RWPE2 (cell line): ENCODE results near the gene ALDH3A1.

Experiments
- ATAC-seq: fragments of 200-7000 bp; cut with Tn5 transposase; 3 replicates; pipeline ENCODE4 v1.9.1; 2021; ENCODE audit warnings: low read depth
- DNase-seq: peaks from one replicate; pipeline ENCODE4 v3.0.0-alpha.2; 2020; ENCODE audit warnings: low spot score
- H3K27ac ChIP-seq: fragments of 450-650 bp; 2 replicates; pipeline ENCODE4 v1.5.1; 2017; ENCODE audit warnings: mild to moderate bottlenecking; ENCODE audit not compliant: poor library complexity, severe bottlenecking
- H3K27me3 ChIP-seq: fragments of 250-450 bp; sonication (Bioruptor Pico); 2 replicates; pipeline ENCODE4 v1.5.1; 2021; ENCODE audit warnings: mild to moderate bottlenecking, moderate library complexity; ENCODE audit not compliant: insufficient read depth, poor library complexity, severe bottlenecking
- H3K36me3 ChIP-seq: fragments of 250-450 bp; sonication (Bioruptor Pico); 2 replicates; pipeline ENCODE4 v1.5.1; 2020; ENCODE audit warnings: low read depth, mild to moderate bottlenecking, moderate library complexity
- H3K4me1 ChIP-seq: fragments of 250-450 bp; sonication (Bioruptor Pico); 2 replicates; pipeline ENCODE4 v1.5.1; 2021; ENCODE audit warnings: mild to moderate bottlenecking, moderate library complexity; ENCODE audit not compliant: insufficient read depth, poor library complexity, severe bottlenecking
- H3K4me3 ChIP-seq: fragments of 250-450 bp; sonication (Bioruptor Pico); 2 replicates; pipeline ENCODE4 v1.5.1; 2021; ENCODE audit warnings: mild to moderate bottlenecking, moderate library complexity; ENCODE audit not compliant: severe bottlenecking
- H3K9me3 ChIP-seq: fragments of 250-450 bp; sonication (Bioruptor Pico); 2 replicates; pipeline ENCODE4 v1.5.1; 2021; ENCODE audit warnings: mild to moderate bottlenecking, moderate library complexity; ENCODE audit not compliant: severe bottlenecking
- TF ChIP-seq, protein P1 (sequence below): fragments of 450-650 bp; IDR thresholded peaks from one replicate; pipeline ENCODE4 v1.5.1; 2017; ENCODE audit warnings: mild to moderate bottlenecking, moderate library complexity; ENCODE audit not compliant: poor library complexity, severe bottlenecking

Gene ALDH3A1

GRCh38 chr17:19739241-19740201 lies 8.6 kb downstream of the ALDH3A1 start:
- DNase-seq: no peak
- H3K27ac ChIP-seq: no peak overlapping the region
- no peak for ATAC-seq

GRCh38 chr17:19738757-19739156 lies 9.3 kb downstream of the ALDH3A1 start:
- Histone ChIP-seq H3K27ac (no peak overlapping the region), H3K27me3 (no peaks in the 10 kb centered on the region), H3K9me3 (no peaks in the 10 kb centered on the region), H3K4me1 (no peaks in the 10 kb centered on the region), H3K4me3 (no peak overlapping the region), H3K36me3 (no peaks in the 10 kb centered on the region)
- ATAC-seq (no peak), DNase-seq (no peak)
- TF ChIP-seq, protein P1, sequence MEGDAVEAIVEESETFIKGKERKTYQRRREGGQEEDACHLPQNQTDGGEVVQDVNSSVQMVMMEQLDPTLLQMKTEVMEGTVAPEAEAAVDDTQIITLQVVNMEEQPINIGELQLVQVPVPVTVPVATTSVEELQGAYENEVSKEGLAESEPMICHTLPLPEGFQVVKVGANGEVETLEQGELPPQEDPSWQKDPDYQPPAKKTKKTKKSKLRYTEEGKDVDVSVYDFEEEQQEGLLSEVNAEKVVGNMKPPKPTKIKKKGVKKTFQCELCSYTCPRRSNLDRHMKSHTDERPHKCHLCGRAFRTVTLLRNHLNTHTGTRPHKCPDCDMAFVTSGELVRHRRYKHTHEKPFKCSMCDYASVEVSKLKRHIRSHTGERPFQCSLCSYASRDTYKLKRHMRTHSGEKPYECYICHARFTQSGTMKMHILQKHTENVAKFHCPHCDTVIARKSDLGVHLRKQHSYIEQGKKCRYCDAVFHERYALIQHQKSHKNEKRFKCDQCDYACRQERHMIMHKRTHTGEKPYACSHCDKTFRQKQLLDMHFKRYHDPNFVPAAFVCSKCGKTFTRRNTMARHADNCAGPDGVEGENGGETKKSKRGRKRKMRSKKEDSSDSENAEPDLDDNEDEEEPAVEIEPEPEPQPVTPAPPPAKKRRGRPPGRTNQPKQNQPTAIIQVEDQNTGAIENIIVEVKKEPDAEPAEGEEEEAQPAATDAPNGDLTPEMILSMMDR: no peak

More at GRCh38 chr17:19739241-19740201, 8.6 kb downstream of the ALDH3A1 start:
- Histone ChIP-seq H3K9me3 (no peaks in the 10 kb centered on the region), H3K4me3 (no peak overlapping the region), H3K36me3 (no peaks in the 10 kb centered on the region), H3K4me1 (no peaks in the 10 kb centered on the region), H3K27me3 (no peaks in the 10 kb centered on the region)
- TF ChIP-seq, protein P1: no peak

- Histone ChIP-seq H3K36me3 (no peaks in the 10 kb centered on the region), H3K4me1 (no peaks in the 10 kb centered on the region), H3K27ac (no peak overlapping the region), H3K4me3 (no peak overlapping the region), H3K27me3 (no peaks in the 10 kb centered on the region), H3K9me3 (no peaks in the 10 kb centered on the region)
- TF ChIP-seq, protein P1: no peak
- DNase-seq (peak; percentile 45), ATAC-seq (no peak)
Measured at GRCh38 chr17:19738073-19738449, 10.0 kb downstream of the ALDH3A1 start.

- DNase-seq: peak; percentile 36
Measured at GRCh38 chr17:19737305-19738072, 10.6 kb downstream of the ALDH3A1 start.

More at GRCh38 chr17:19737305-19738072, 10.6 kb downstream of the ALDH3A1 start:
- Histone ChIP-seq H3K4me1 (no peaks in the 10 kb centered on the region), H3K27me3 (no peaks in the 10 kb centered on the region), H3K4me3 (no peak overlapping the region), H3K36me3 (no peaks in the 10 kb centered on the region), H3K9me3 (no peaks in the 10 kb centered on the region), H3K27ac (no peak overlapping the region)
- ATAC-seq: no peak
- TF ChIP-seq, protein P1: no peak
